Central memory CD8-positive, alpha-beta T cell (primary cell): ENCODE measurements around the gene ZNF462.

Experiments used
- ATAC-seq: fragments of 150-1000 bp; cut with Tn5 transposase; replicated peaks from 2 replicates; pipeline ENCODE4 v1.10.0; 2022; ENCODE audit warnings: mild to moderate bottlenecking, moderate FRiP score, moderate number of reproducible peaks; ENCODE audit not compliant: poor library complexity, severe bottlenecking; ENCODE audit errors: extremely low read depth
- DNase-seq, 2 donors: peaks; one replicate each; pipeline ENCODE4 v3.0.0; 2021; ENCODE audit warnings: low spot score in 2 of 2
- H3K27ac Mint-ChIP-seq: one replicate; pipeline ENCODE4 v1.8.0; 2022; ENCODE audit warnings: low read depth, mild to moderate bottlenecking, moderate library complexity, mixed read lengths
- H3K27me3 Mint-ChIP-seq: one replicate; pipeline ENCODE4 v1.8.0; 2022; ENCODE audit warnings: mixed read lengths
- H3K36me3 Mint-ChIP-seq: one replicate; pipeline ENCODE4 v1.8.0; 2022; ENCODE audit warnings: mild to moderate bottlenecking, moderate library complexity, mixed read lengths; ENCODE audit not compliant: insufficient read depth
- H3K4me1 Mint-ChIP-seq: one replicate; pipeline ENCODE4 v1.8.0; 2022; ENCODE audit warnings: mixed read lengths
- H3K4me3 Mint-ChIP-seq: one replicate; pipeline ENCODE4 v1.8.0; 2022; ENCODE audit warnings: mild to moderate bottlenecking, moderate library complexity, mixed read lengths
- H3K9me3 Mint-ChIP-seq: one replicate; pipeline ENCODE4 v1.8.0; 2022; ENCODE audit warnings: mixed read lengths

ZNF462 gene

DNA sequence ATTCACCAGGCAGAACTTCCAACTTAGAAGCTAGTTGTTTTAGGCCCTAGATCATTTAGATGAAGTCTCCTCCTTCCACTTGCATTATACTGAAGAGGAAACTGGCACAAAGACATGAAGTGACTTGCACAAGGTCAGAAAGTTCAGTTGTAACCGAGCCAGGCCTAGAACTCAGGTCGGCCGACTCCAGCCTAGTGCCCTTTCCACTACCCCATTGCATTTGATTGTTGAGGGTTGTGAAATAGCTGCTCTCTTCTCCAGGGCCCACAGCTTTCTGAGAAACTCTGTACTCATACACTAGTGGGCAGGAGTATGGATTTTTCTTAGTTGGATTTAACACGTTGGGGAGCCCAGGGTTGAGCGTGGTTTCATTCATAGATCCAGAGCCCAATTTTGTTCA is 5.6 kb downstream of the ZNF462 start:
- H3K9me3 Mint-ChIP-seq: peaks cover 13% of the 10 kb centered on the region
- H3K27ac Mint-ChIP-seq: no peak overlapping the region
- no peaks in the 10 kb centered on the region for H3K36me3 Mint-ChIP-seq
- H3K4me3 Mint-ChIP-seq: no peak overlapping the region
- ATAC-seq: no peak
- DNase-seq: no peak
- H3K4me1 Mint-ChIP-seq: peaks cover 10% of the 10 kb centered on the region
- peaks cover 24% of the 10 kb centered on the region for H3K27me3 Mint-ChIP-seq

DNA sequence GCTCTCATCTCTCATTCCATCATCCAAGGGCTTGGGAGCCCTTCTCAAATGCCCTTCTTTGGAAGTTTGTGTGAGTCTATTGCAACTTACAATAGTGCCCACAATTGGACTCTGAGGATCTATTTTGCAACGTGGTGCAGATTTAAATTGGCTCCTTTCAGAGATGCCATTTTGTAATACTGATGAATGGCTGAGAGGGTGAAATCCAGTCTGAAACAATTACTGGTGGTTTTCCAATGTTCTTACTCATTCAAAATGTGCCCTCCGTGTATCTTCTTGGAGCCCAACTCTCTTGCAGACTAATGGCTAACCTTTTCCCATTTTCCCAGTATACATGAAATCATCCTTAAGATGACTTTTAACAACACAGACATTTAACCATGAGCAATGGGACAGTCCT is 6.1 kb downstream of the ZNF462 start:
- H3K4me1 Mint-ChIP-seq: peaks cover 6% of the 10 kb centered on the region
- H3K36me3 Mint-ChIP-seq: no peaks in the 10 kb centered on the region
- no peak overlapping the region for H3K27ac Mint-ChIP-seq
- H3K9me3 Mint-ChIP-seq: peaks cover 13% of the 10 kb centered on the region
- no peak for DNase-seq
- no peak overlapping the region for H3K4me3 Mint-ChIP-seq
- peaks cover 19% of the 10 kb centered on the region for H3K27me3 Mint-ChIP-seq
- no peak for ATAC-seq

- no peak overlapping the region for H3K4me3 Mint-ChIP-seq
- peaks cover 1% of the 10 kb centered on the region for H3K4me1 Mint-ChIP-seq
- no peak for DNase-seq
- H3K27me3 Mint-ChIP-seq: peaks cover 15% of the 10 kb centered on the region
- no peak overlapping the region for H3K27ac Mint-ChIP-seq
- no peak for ATAC-seq
- H3K36me3 Mint-ChIP-seq: no peaks in the 10 kb centered on the region
- H3K9me3 Mint-ChIP-seq: peaks cover 10% of the 10 kb centered on the region
Measured at GRCh38 chr9:106869458-106869857, 6.5 kb downstream of the ZNF462 start.

DNA sequence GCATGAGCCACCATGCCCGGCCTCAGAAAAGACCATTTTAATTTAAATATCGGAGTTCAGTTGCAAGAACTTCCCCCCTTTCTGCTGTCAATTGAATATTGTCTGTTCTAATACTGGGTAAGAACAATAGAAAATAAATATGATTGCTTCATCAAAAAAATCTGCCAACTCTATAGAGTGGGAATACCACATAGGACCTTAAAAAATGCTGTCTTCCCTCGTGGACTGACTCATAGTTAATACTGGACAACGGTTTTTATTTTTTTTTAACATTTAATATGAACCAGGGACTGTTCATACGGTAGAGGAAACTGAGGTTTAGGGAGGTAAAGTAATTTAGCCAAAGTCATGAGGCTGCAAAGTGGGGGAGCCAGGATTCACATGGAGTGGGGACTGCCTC is 9.7 kb downstream of the ZNF462 start:
- H3K27me3 Mint-ChIP-seq: no peaks in the 10 kb centered on the region
- no peak overlapping the region for H3K27ac Mint-ChIP-seq
- no peaks in the 10 kb centered on the region for H3K4me1 Mint-ChIP-seq
- no peak for ATAC-seq
- peaks cover 11% of the 10 kb centered on the region for H3K9me3 Mint-ChIP-seq
- no peaks in the 10 kb centered on the region for H3K36me3 Mint-ChIP-seq
- no peak for DNase-seq
- H3K4me3 Mint-ChIP-seq: no peak overlapping the region

GRCh38 chr9:106874031-106874430 is 11.1 kb downstream of the ZNF462 start:
- Mint-ChIP-seq H3K4me1 (no peaks in the 10 kb centered on the region), H3K36me3 (no peaks in the 10 kb centered on the region), H3K27me3 (no peaks in the 10 kb centered on the region), H3K4me3 (no peak overlapping the region), H3K27ac (no peak overlapping the region), H3K9me3 (peaks cover 11% of the 10 kb centered on the region)
- no peak for ATAC-seq
- DNase-seq: no peak

DNA sequence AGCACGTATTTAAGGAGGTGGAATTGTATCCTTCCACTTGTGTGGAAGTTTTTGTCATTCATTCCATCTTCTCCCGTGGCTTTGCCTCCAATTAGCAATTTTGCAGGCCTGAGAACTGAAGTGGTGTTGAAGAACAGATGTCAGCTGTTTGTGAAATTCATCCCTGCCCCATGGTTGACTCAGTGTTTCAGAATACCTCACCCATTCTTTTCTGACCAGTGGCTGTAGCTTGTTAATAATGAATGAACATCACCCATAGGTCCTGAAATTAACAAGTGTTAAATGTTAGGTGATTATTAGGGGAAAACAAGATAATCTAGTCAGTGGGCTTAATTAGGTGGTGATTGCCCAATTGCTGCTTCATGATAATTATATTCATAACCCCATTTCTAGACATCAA is 11.7 kb downstream of the ZNF462 start:
- H3K4me1 Mint-ChIP-seq: no peaks in the 10 kb centered on the region
- no peak overlapping the region for H3K4me3 Mint-ChIP-seq
- H3K27ac Mint-ChIP-seq: no peak overlapping the region
- H3K36me3 Mint-ChIP-seq: no peaks in the 10 kb centered on the region
- no peaks in the 10 kb centered on the region for H3K27me3 Mint-ChIP-seq
- DNase-seq (no peak), ATAC-seq (no peak)
- H3K9me3 Mint-ChIP-seq: peaks cover 11% of the 10 kb centered on the region

DNA sequence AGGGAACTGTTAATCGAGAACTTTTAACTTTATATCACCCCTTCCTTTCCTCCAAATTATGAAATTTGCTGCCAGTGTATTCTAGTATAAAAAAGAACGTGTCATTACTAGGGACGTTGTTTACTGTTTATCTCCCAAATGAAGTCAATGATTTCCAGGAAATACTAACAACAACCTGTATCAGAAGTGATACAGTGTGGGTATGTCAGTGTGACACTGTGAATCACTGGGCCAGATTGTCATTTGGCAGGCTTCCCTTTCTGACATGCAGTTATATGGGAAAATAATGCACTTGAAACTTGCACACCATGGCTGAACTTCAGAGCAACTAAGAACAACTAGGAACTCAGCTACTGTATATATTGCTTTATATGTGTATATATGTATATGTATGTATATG is 12.6 kb downstream of the ZNF462 start:
- Mint-ChIP-seq H3K4me1 (no peaks in the 10 kb centered on the region), H3K9me3 (peaks cover 11% of the 10 kb centered on the region), H3K27me3 (no peaks in the 10 kb centered on the region), H3K36me3 (no peaks in the 10 kb centered on the region), H3K27ac (no peak overlapping the region), H3K4me3 (no peak overlapping the region)
- DNase-seq (no peak), ATAC-seq (no peak)

DNA sequence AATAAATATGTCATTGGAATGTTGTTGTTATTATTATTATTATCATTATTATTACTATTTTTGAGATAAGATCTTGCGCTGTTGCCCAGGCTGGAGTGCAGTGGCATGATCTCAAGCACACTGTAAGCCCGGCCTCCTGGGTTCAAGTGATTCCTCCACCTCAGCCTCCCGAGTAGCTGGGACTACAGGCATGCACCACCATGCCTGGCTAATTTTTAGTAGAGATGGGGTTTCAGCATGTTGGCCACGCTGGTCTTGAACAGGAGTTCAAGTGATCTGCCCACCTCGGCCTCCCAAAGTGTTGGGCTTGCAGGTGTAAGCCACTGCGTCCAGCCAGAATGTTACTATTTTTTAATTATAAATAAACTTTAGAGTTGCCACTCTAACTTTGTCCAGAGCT is 14.4 kb downstream of the ZNF462 start:
- no peaks in the 10 kb centered on the region for H3K27me3 Mint-ChIP-seq
- DNase-seq (no peak), ATAC-seq (no peak)
- H3K4me3 Mint-ChIP-seq: no peak overlapping the region
- H3K27ac Mint-ChIP-seq: no peak overlapping the region
- no peaks in the 10 kb centered on the region for H3K36me3 Mint-ChIP-seq
- H3K9me3 Mint-ChIP-seq: peaks cover 5% of the 10 kb centered on the region
- no peaks in the 10 kb centered on the region for H3K4me1 Mint-ChIP-seq

- DNase-seq: no peak
- Mint-ChIP-seq H3K4me1 (no peaks in the 10 kb centered on the region), H3K27me3 (no peaks in the 10 kb centered on the region), H3K36me3 (no peaks in the 10 kb centered on the region), H3K9me3 (peaks cover 5% of the 10 kb centered on the region), H3K4me3 (no peak overlapping the region), H3K27ac (no peak overlapping the region)
- ATAC-seq: no peak
Measured at GRCh38 chr9:106878081-106878837, 15.3 kb downstream of the ZNF462 start.

DNA sequence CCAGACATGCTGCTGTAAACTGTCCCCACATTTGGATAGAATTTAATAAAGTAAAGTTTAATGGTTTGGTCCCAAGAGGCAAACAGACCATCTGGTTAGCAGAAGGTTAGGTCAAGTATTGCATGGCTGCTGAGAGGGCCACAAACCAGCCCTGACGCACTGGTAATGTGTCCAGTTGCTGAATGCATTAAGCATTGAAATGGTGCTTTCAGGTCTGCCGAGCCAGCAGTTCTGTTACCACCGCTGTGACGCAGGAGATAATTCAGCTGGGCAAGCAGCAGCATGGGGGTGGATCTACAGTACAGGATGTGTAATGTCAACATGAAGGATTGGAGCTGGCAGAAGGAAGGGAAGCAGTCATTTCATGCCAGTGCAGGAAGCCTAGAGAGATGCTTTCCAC is 16.0 kb downstream of the ZNF462 start:
- Mint-ChIP-seq H3K9me3 (peaks cover 6% of the 10 kb centered on the region), H3K27ac (no peak overlapping the region), H3K27me3 (no peaks in the 10 kb centered on the region), H3K4me1 (no peaks in the 10 kb centered on the region), H3K4me3 (no peak overlapping the region), H3K36me3 (no peaks in the 10 kb centered on the region)
- no peak for DNase-seq
- no peak for ATAC-seq

DNA sequence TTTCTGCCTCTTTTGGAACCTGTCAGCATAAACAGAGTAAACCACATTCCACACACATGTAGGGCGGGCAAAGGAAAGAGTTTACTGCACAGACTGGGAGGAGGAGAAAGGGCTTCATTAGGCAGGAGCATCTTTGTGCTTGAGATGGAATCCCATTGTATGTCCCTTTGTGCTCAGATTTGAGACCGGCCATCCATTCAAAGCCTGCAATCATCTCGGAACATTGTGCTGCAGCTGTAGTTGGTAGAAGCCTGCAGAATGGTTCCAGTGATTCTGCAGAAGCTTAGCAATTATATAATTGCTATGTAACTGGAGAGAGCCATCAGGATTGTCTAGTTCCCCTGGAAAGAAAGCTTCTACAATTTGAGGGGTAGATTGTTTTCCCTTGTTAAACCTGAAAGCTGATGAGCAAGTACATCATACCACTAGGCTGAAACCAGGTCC is 16.5 kb downstream of the ZNF462 start:
- H3K36me3 Mint-ChIP-seq: no peaks in the 10 kb centered on the region
- H3K27me3 Mint-ChIP-seq: no peaks in the 10 kb centered on the region
- no peak overlapping the region for H3K4me3 Mint-ChIP-seq
- DNase-seq: no peak
- no peaks in the 10 kb centered on the region for H3K4me1 Mint-ChIP-seq
- no peak for ATAC-seq
- H3K27ac Mint-ChIP-seq: no peak overlapping the region
- peaks cover 10% of the 10 kb centered on the region for H3K9me3 Mint-ChIP-seq

GRCh38 chr9:106880081-106880480 is 17.1 kb downstream of the ZNF462 start:
- H3K27ac Mint-ChIP-seq: no peak overlapping the region
- H3K4me3 Mint-ChIP-seq: no peak overlapping the region
- DNase-seq: no peak
- H3K27me3 Mint-ChIP-seq: no peaks in the 10 kb centered on the region
- H3K9me3 Mint-ChIP-seq: peaks cover 8% of the 10 kb centered on the region
- H3K4me1 Mint-ChIP-seq: no peaks in the 10 kb centered on the region
- H3K36me3 Mint-ChIP-seq: no peaks in the 10 kb centered on the region
- ATAC-seq: no peak

GRCh38 chr9:106880863-106881262 is 17.9 kb downstream of the ZNF462 start:
- Mint-ChIP-seq H3K4me3 (no peak overlapping the region), H3K36me3 (no peaks in the 10 kb centered on the region), H3K4me1 (no peaks in the 10 kb centered on the region), H3K27me3 (no peaks in the 10 kb centered on the region), H3K27ac (no peak overlapping the region), H3K9me3 (peaks cover 5% of the 10 kb centered on the region)
- ATAC-seq (no peak), DNase-seq (no peak)
